ENCODE data around the gene AHCTF1. TPM values are rescaled to one million over a fixed set of nuclear protein-coding genes. Genes with fewer than 3 reads are reported as not detected.
"Not testable (repeated sequence)": the region's sequence is repeated elsewhere in the genome, so short reads cannot be mapped to it uniquely, and the experiment has no call there.

AHCTF1 gene
- total RNA-seq, 1 donor, result 38.7 TPM

GRCh38 chr1:246897302-246897701 lies 34.4 kb downstream of the AHCTF1 start:
- H3K4me3 ChIP-seq (ENCODE audit: low read depth, low read length), result no peak overlapping the region
- no peak for DNase-seq (ENCODE audit: low read depth)
- TF ChIP-seq, protein P1, sequence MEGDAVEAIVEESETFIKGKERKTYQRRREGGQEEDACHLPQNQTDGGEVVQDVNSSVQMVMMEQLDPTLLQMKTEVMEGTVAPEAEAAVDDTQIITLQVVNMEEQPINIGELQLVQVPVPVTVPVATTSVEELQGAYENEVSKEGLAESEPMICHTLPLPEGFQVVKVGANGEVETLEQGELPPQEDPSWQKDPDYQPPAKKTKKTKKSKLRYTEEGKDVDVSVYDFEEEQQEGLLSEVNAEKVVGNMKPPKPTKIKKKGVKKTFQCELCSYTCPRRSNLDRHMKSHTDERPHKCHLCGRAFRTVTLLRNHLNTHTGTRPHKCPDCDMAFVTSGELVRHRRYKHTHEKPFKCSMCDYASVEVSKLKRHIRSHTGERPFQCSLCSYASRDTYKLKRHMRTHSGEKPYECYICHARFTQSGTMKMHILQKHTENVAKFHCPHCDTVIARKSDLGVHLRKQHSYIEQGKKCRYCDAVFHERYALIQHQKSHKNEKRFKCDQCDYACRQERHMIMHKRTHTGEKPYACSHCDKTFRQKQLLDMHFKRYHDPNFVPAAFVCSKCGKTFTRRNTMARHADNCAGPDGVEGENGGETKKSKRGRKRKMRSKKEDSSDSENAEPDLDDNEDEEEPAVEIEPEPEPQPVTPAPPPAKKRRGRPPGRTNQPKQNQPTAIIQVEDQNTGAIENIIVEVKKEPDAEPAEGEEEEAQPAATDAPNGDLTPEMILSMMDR (IDR thresholded peaks at IDR 0.05; ENCODE audit: insufficient read depth, low read length), result no peak

GRCh38 chr1:246893191-246893939 lies 38.4 kb downstream of the AHCTF1 start:
- TF ChIP-seq, protein P1 (IDR thresholded peaks at IDR 0.05; ENCODE audit: insufficient read depth, low read length), result no peak
- no peak overlapping the region for H3K4me3 ChIP-seq (ENCODE audit: low read depth, low read length)
- DNase-seq (ENCODE audit: low read depth), result no peak

DNA sequence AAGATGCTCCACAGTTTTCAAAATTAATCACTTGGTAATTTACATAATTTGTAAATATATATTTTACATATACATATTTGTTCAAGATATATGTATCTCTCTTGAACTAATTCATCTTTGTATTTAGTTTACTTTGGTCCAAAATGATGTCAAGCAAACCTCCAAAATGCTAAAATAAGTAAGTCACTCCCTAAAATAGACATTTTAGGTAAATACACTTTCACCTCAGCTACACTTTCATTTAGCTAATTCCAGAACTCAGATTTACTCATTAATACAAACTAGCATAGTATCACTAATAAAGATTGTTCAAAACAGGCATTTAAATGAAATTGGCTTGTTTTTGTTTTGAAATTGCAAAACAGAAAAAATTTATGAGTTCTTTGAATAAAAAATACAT lies 40.6 kb downstream of the AHCTF1 start:
- DNase-seq (ENCODE audit: low read depth), result no peak
- H3K4me3 ChIP-seq (ENCODE audit: low read depth, low read length), result no peak overlapping the region
- TF ChIP-seq, protein P1 (IDR thresholded peaks at IDR 0.05; ENCODE audit: insufficient read depth, low read length), result no peak

DNA sequence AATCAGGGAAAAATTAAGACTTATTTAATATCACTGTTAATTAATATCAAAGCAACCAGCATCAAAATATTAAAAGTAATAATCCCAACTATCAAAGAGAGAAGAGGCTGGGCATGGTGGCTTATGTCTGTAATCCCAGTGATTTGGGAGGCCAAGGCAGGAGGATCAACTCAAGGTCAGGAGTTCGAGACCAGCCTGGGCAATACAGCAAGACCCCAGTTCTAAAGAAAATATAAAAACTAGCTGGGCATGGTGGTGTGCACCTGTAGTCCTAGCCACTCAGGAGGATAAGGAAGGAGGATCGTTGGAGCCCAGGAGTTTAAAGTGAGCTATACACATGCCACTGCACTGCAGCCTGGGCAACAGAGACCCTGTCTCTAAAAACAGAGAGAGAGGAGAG lies 43.2 kb downstream of the AHCTF1 start:
- TF ChIP-seq, protein P1 (IDR thresholded peaks at IDR 0.05; ENCODE audit: insufficient read depth, low read length), result no peak
- H3K4me3 ChIP-seq (ENCODE audit: low read depth, low read length), result no peak overlapping the region
- no peak for DNase-seq (ENCODE audit: low read depth)

GRCh38 chr1:246885389-246885788 lies 46.4 kb downstream of the AHCTF1 start:
- not testable (repeated sequence) for DNase-seq (ENCODE audit: low read depth); H3K4me3 ChIP-seq (ENCODE audit: low read depth, low read length)

GRCh38 chr1:246878551-246878950 lies 53.2 kb downstream of the AHCTF1 start:
- H3K4me3 ChIP-seq (ENCODE audit: low read depth, low read length), result no peak overlapping the region
- no peak for DNase-seq (ENCODE audit: low read depth)
- TF ChIP-seq, protein P1 (IDR thresholded peaks at IDR 0.05; ENCODE audit: insufficient read depth, low read length), result no peak

- TF ChIP-seq, protein P1 (IDR thresholded peaks at IDR 0.05; ENCODE audit: insufficient read depth, low read length), result no peak
- no peak for DNase-seq (ENCODE audit: low read depth)
Observed at GRCh38 chr1:246876431-246876830, 55.3 kb downstream of the AHCTF1 start.

More at GRCh38 chr1:246876431-246876830, 55.3 kb downstream of the AHCTF1 start:
- H3K4me3 ChIP-seq (ENCODE audit: low read depth, low read length), result no peak overlapping the region

Data from fibroblast of the aortic adventitia (primary cell).